Fibroblast of pulmonary artery (primary cell): ENCODE data around the gene NOS1.
"Not testable (repeated sequence)": the region's sequence is repeated elsewhere in the genome, so short reads cannot be mapped to it uniquely, and the experiment has no call there.

Experiments used
- DNase-seq: peaks from one replicate; pipeline ENCODE4 v3.0.0-alpha.2; 2010; ENCODE audit warnings: low read depth
- H3K4me3 ChIP-seq: replicated peaks from 2 replicates; pipeline ENCODE4 v1.5.1; 2011; ENCODE audit warnings: low read depth, mild to moderate bottlenecking, control low read depth, low read length, moderate library complexity
- TF ChIP-seq, protein P1 (sequence below): IDR thresholded peaks from 2 replicates; pipeline ENCODE4 v1.5.1; 2011; ENCODE audit warnings: mild to moderate bottlenecking, control low read depth, low read length, inconsistent platforms; ENCODE audit errors: missing control alignments

The NOS1 gene

DNA sequence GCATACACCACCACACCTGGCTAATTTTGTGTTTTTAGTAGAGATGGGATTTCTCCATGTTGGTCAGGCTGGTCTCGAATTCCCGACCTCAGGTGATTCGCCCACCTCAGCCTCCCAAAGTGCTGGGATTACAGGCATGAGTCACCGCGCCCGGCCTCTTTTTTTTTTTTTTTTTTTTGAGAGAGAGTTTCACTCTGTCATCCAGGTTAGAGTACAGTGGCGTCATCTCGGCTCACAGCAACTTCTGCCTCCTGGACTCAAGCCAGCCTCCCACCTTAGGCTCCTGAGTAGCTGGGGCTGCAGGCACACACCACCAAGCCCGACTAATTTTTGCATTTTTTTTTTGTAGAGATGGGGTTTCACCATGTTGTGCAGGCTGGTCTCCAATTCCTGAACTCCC is 166.4 kb downstream of the NOS1 start:
- not testable (repeated sequence) for H3K4me3 ChIP-seq, DNase-seq

DNA sequence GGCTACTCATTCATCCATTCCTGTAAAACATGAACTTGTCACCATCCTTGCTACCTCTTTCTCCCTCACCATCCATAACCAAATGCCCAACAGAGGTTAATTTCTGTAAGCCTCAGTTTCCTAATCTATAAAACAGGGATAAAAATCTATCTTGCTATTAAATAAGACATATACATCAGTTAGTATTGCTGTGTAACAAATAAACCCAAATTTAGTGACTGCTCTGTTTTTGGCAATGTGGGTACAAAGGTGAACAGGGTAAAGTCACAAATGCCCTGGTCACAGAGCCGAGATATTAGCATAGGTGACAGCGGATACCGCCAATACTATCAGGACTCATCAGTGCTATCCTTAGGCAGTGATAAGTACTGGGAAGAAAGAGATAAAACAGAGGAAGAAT is 167.5 kb downstream of the NOS1 start:
- no peak overlapping the region for H3K4me3 ChIP-seq
- DNase-seq, result no peak
- TF ChIP-seq, protein P1, sequence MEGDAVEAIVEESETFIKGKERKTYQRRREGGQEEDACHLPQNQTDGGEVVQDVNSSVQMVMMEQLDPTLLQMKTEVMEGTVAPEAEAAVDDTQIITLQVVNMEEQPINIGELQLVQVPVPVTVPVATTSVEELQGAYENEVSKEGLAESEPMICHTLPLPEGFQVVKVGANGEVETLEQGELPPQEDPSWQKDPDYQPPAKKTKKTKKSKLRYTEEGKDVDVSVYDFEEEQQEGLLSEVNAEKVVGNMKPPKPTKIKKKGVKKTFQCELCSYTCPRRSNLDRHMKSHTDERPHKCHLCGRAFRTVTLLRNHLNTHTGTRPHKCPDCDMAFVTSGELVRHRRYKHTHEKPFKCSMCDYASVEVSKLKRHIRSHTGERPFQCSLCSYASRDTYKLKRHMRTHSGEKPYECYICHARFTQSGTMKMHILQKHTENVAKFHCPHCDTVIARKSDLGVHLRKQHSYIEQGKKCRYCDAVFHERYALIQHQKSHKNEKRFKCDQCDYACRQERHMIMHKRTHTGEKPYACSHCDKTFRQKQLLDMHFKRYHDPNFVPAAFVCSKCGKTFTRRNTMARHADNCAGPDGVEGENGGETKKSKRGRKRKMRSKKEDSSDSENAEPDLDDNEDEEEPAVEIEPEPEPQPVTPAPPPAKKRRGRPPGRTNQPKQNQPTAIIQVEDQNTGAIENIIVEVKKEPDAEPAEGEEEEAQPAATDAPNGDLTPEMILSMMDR, result no peak

DNA sequence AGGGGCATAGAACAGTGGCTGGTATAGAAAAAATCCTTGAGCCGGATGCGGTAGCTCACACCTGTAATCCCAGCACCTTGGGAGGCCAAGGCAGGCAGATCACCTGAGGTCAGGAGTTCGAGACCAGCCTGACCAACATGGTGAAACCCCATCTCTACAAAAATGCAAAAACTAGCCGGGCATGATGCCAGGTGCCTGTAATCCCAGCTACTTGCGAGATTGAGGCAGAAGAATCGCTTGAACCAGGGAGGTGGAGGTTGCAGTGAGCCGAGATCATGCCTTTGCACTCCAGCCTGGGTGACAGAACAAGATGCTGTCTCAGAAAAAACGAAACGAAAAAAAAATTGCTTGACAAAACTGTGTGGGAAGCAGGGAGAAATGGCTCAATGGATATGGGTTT is 168.8 kb downstream of the NOS1 start:
- H3K4me3 ChIP-seq, DNase-seq: not testable (repeated sequence)

DNA sequence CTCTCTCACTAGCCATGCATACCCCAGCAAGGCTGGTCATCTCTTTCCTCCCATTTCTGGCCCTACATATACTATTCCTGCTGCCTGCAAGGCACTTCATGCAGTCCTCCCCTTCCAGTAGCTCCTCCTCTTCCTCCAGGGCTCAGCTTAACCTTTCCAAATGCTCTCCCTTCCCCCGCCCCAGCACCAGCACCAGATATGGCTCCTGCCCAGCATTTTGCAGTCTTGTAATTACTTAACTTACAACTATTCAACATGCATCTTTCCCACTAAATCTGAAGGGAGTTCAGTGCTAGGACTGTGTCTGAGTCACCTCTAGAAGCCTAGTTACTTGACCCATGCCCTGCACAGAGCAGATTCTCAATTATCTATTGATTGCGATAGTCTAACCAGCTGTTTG is 169.4 kb downstream of the NOS1 start:
- TF ChIP-seq, protein P1, result no peak
- no peak overlapping the region for H3K4me3 ChIP-seq
- DNase-seq, result no peak

DNA sequence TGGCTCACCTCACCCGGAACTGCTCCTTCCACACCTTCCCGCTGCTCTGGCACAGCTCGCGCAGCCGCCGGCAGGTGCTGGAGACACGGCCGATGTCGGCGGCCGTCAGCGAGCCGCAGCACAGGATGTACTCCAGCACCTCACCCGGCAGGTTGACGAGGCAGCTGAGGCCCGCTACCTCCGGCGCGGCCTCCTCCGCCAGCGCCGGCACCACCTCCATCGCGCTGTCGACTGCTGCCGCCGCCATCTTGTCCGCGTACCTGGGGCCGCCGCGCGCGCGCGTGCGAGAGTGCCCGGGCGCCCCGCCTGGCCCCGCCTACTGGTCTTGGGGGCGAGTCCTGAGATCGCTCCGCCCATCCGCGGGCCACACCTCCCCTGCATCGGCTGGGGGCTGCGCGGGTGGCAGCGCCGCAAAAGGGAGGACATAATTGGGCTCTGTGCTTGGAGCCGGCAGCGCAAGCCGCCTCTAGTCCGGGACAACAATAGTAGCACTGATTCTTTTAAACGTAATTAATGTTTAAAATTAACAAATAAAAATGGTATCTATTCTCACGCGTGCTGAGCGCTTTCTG is 171.1 kb downstream of the NOS1 start, which contains the start of gene FBXO21:
TSS of gene FBXO21 (minus strand) at position 261 of the 572 bp plus-strand sequence. CDS start at position 247, 14 bp downstream.
- DNase-seq, result peak; percentile 80

DNA sequence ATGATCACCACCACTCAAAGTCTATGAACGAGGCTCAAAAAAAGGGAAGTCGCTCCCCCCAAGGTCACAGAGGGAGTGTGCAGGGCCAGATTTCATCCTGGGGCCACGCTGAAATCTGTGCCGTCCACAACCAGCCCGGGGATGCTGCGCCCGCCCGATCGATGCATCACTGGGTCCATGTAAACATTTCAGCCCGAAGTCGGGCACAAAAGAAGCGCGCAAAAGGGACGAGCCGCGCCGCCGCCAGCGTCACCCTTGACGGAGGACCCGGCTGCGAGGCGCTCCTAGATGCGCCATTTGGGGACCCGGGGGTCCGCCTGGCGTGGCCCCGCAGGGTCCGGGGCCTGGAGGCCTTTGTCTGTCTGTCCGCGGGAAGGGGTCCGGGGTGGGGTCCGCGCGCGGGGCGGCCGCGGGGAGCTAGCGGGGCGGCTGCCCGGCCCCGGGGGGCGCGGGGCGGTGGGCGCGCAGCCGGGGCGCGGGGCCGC is 171.7 kb downstream of the NOS1 start:
- peak; percentile 27 for DNase-seq
- peak overlapping the region; percentile 80 for H3K4me3 ChIP-seq
- TF ChIP-seq, protein P1, result no peak

More for the DNA sequence above, 171.1 kb downstream of the NOS1 start, which contains the start of gene FBXO21:
- TF ChIP-seq, protein P1, result no peak
- H3K4me3 ChIP-seq, result peak within 1 kb of the TSS; percentile 80

DNA sequence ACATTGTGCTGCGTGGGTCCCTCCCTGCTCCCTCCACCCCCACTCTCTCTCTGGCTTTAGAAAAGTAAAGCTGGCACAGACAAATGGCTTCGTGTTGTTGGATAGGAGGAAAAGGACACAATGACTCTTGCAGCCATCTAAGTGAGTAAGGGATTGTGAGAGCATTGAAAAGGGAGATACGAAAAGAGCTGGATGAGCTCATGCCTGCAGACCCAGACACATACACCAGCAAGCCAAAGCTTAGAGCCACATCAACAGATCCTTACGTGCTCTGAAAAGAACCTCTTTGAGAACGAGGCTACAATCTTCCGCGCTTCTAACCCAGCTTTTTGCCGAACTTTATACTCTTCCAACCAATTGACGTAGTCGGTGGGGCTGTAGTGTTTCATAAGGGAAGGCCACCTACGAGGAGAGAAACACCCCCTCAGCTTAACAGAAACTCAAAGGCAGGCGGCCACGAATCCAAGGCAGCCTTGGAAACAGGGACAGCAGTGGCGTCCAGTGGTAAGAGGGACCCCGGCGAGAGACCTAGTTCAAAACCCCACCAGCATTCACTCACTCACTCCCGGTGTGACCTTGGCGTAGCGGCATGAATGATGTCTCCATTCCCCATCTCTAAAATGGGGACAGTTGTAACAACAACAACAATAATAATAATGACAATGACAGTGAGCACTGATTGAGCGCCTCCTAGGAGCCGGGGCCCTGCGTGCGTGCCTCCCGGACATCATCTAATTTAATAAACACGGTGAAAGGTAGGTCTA is 172.3 kb downstream of the NOS1 start:
- TF ChIP-seq, protein P1, result no peak
- DNase-seq, result peak; percentile 65
- peak overlapping the region; percentile 80 for H3K4me3 ChIP-seq
